ENCODE data around the gene PDXK.
A peak's percentile ranks its signal among the peaks of the same experiment; 100 is the strongest.

PDXK gene

GRCh38 chr21:43684424-43684823, 34.5 kb upstream of the PDXK start:
- TF ChIP-seq CTCF (IDR thresholded peaks at IDR 0.05; ENCODE audit: low read depth, low read length) = no peak
- peak; percentile 16 to 26 for DNase-seq (ENCODE audit: low read depth in 2 of 2)
- no peak overlapping the region for H3K4me3 ChIP-seq (replicated peaks in 1 of 2; ENCODE audit: low read depth in 2 of 2, low read length in 2 of 2)

DNA sequence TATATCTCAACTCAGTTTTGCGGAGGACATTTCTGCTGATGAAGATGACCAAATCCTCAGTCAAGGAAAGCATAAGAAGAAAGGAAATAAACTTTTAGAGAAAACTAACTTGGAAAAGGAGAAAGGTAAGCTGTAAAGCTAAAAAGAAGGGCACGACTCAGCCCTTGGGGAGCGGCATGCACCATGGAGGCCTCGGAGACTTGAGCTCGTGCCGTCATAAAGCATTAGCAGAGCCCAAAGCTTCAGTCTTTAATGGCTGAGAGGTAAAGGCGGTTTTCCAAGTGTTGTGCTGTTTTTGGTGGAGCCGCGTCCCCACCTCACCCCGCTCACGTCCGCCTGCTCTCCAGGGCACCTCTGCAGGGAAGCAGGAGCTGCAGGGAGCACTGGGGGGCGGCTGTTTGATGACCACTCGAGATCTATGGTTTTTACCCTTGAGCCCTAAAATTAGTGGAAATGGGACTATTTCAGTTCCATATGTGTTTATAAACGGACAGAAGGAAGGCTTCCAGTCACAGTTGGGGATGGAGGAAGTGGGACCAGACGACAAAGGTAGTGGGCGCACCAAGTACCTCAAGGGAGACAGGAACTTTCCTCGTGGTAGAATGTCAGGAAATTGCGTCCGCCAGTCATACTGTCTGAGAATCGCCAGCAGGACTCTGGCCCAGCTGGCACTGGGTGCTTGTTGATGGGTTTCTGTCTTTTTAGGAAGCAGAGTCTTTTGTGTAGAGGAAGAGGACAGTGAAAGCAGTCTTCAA, 31.9 kb upstream of the PDXK start:
- no peak for DNase-seq (ENCODE audit: low read depth in 2 of 2)
- TF ChIP-seq CTCF (IDR thresholded peaks at IDR 0.05; ENCODE audit: low read depth, low read length) = no peak
- no peak overlapping the region for H3K4me3 ChIP-seq (replicated peaks in 1 of 2; ENCODE audit: low read depth in 2 of 2, low read length in 2 of 2)

- no peak overlapping the region for H3K4me3 ChIP-seq (replicated peaks in 1 of 2; ENCODE audit: low read depth in 2 of 2, low read length in 2 of 2)
- TF ChIP-seq CTCF (IDR thresholded peaks at IDR 0.05; ENCODE audit: low read depth, low read length) = no peak
- no peak for DNase-seq (ENCODE audit: low read depth in 2 of 2)
Measured at GRCh38 chr21:43687566-43688399, 31.1 kb upstream of the PDXK start.

GRCh38 chr21:43688906-43689305, 30.0 kb upstream of the PDXK start:
- TF ChIP-seq CTCF (IDR thresholded peaks at IDR 0.05; ENCODE audit: low read depth, low read length) = no peak
- no peak for DNase-seq (ENCODE audit: low read depth in 2 of 2)
- no peak overlapping the region for H3K4me3 ChIP-seq (replicated peaks in 1 of 2; ENCODE audit: low read depth in 2 of 2, low read length in 2 of 2)

- no peak overlapping the region for H3K4me3 ChIP-seq (replicated peaks in 1 of 2; ENCODE audit: low read depth in 2 of 2, low read length in 2 of 2)
- DNase-seq (ENCODE audit: low read depth in 2 of 2) = no peak
- TF ChIP-seq CTCF (IDR thresholded peaks at IDR 0.05; ENCODE audit: low read depth, low read length) = no peak
Measured at GRCh38 chr21:43689556-43690337, 29.2 kb upstream of the PDXK start.

GRCh38 chr21:43690346-43690745, 28.6 kb upstream of the PDXK start:
- H3K4me3 ChIP-seq (replicated peaks in 1 of 2; ENCODE audit: low read depth in 2 of 2, low read length in 2 of 2) = no peak overlapping the region
- no peak for TF ChIP-seq CTCF (IDR thresholded peaks at IDR 0.05; ENCODE audit: low read depth, low read length)
- no peak for DNase-seq (ENCODE audit: low read depth in 2 of 2)

All from cardiac fibroblast (primary cell).